AG10803 (cell line): ENCODE data around the gene PAPPA.
A peak's percentile ranks its signal among the peaks of the same experiment; 100 is the strongest.

Experiments
- DNase-seq: peaks from one replicate; pipeline ENCODE4 v3.0.0; 2010; ENCODE audit warnings: low read depth
- H3K4me3 ChIP-seq: 2 replicates; pipeline ENCODE4 v1.5.1; 2011; ENCODE audit warnings: mild to moderate bottlenecking, low read length, control low read depth
- CTCF ChIP-seq: conservative IDR thresholded peaks from 2 replicates; pipeline ENCODE4 v1.5.1; 2011; ENCODE audit warnings: mild to moderate bottlenecking, low read length, control low read depth, inconsistent platforms

Gene PAPPA

GRCh38 chr9:116260531-116260930 lies 106.9 kb downstream of the PAPPA start:
- DNase-seq: no peak
- no peak for TF ChIP-seq CTCF
- no peak overlapping the region for H3K4me3 ChIP-seq

GRCh38 chr9:116262448-116262847 lies 108.9 kb downstream of the PAPPA start:
- H3K4me3 ChIP-seq: no peak overlapping the region
- no peak for TF ChIP-seq CTCF
- no peak for DNase-seq

GRCh38 chr9:116264361-116264760 lies 110.8 kb downstream of the PAPPA start:
- H3K4me3 ChIP-seq: no peak overlapping the region
- no peak for DNase-seq
- no peak for TF ChIP-seq CTCF

GRCh38 chr9:116267021-116267420 lies 113.4 kb downstream of the PAPPA start:
- peak; percentile 45 for DNase-seq
- TF ChIP-seq CTCF: no peak
- H3K4me3 ChIP-seq: no peak overlapping the region

- TF ChIP-seq CTCF: no peak
- no peak for DNase-seq
- H3K4me3 ChIP-seq: no peak overlapping the region
Observed at GRCh38 chr9:116269250-116269649, 115.7 kb downstream of the PAPPA start.

GRCh38 chr9:116270546-116270945 lies 117.0 kb downstream of the PAPPA start:
- no peak for DNase-seq

GRCh38 chr9:116271340-116271739 lies 117.7 kb downstream of the PAPPA start:
- no peak for DNase-seq
- no peak for TF ChIP-seq CTCF
- no peak overlapping the region for H3K4me3 ChIP-seq

More at GRCh38 chr9:116270546-116270945, 117.0 kb downstream of the PAPPA start:
- H3K4me3 ChIP-seq: no peak overlapping the region
- no peak for TF ChIP-seq CTCF
